GM23338 (cell line): ENCODE data around the gene EMSY.

ENCODE experiments used
- CREB1 ChIP-seq: fragments of 250-450 bp; sonication (Bioruptor Pico); IDR thresholded peaks from 2 replicates; pipeline ENCODE4 v1.5.0; 2020; ENCODE audit warnings: low read depth, mild to moderate bottlenecking, moderate library complexity
- CTCF ChIP-seq, 2 experiments: fragments of 200-600 bp in 1 of 2; sonication (generic) in 1 of 2; conservative IDR thresholded peaks; 2 replicates each; pipeline versions ENCODE4 v1.5.1 to v1.6.1; 2016 to 2017; ENCODE audit warnings: antibody characterized with exemption in 2 of 2, low read depth in 2 of 2, mild to moderate bottlenecking in 2 of 2, moderate library complexity in 1 of 2
- EZH2 ChIP-seq: fragments of 200-600 bp; sonication (generic); IDR thresholded peaks from one replicate; pipeline ENCODE4 v1.8.0; 2017; ENCODE audit warnings: antibody characterized with exemption, mild to moderate bottlenecking, low read depth; ENCODE audit not compliant: unreplicated experiment
- EZH2phosphoT487 ChIP-seq: fragments of 200-600 bp; sonication (generic); IDR thresholded peaks from one replicate; pipeline ENCODE4 v1.8.1; 2018; ENCODE audit warnings: antibody characterized with exemption; ENCODE audit not compliant: unreplicated experiment
- JUNB ChIP-seq: IDR thresholded peaks from one replicate; pipeline ENCODE4 v1.6.1; 2016; ENCODE audit warnings: antibody characterized with exemption; ENCODE audit not compliant: unreplicated experiment
- POLR2AphosphoS5 ChIP-seq: IDR thresholded peaks from 2 replicates; pipeline ENCODE4 v1.6.1; 2016; ENCODE audit warnings: antibody characterized with exemption, low read depth
- STAT1 ChIP-seq: IDR thresholded peaks from one replicate; pipeline ENCODE4 v1.6.1; 2016; ENCODE audit warnings: antibody characterized with exemption; ENCODE audit not compliant: unreplicated experiment
- ZNF114 ChIP-seq: fragments of 250-450 bp; sonication (Bioruptor Pico); IDR thresholded peaks from 2 replicates; pipeline ENCODE4 v1.5.0; 2020; ENCODE audit warnings: mild to moderate bottlenecking, moderate library complexity
- TF ChIP-seq, protein P1 (sequence below): IDR thresholded peaks from one replicate; pipeline ENCODE4 v1.6.1; 2018; ENCODE audit warnings: antibody characterized with exemption; ENCODE audit not compliant: unreplicated experiment
- TF ChIP-seq, protein P2 (sequence below): fragments of 250-450 bp; sonication (Bioruptor Pico); IDR thresholded peaks from 2 replicates; pipeline ENCODE4 v1.5.0; 2020; ENCODE audit warnings: mild to moderate bottlenecking, moderate library complexity

DNA sequence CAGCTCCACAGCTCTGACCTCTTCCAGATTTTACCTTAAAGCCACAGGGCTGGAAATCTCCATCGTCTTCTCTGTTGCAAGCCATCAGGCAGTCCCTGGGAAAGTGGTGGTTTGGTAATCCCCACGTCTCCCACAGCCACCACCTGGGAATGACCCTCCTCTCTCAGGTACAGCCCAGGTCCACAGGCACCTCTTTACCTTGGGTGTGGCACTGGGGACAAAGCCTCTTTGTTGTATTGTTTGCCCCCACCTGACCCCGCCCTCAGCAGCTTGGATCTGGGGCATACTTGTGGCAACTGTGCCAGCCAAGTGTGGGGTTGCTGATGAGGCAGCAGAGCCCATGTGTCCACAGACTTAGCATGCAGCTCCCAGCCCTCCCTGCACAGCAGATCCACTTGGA is 148.1 kb downstream of the EMSY start:
- no peak for TF ChIP-seq CTCF (conservative IDR thresholded peaks at IDR 0.05; ENCODE audit: low read depth in 2 of 2)
- TF ChIP-seq, protein P1, sequence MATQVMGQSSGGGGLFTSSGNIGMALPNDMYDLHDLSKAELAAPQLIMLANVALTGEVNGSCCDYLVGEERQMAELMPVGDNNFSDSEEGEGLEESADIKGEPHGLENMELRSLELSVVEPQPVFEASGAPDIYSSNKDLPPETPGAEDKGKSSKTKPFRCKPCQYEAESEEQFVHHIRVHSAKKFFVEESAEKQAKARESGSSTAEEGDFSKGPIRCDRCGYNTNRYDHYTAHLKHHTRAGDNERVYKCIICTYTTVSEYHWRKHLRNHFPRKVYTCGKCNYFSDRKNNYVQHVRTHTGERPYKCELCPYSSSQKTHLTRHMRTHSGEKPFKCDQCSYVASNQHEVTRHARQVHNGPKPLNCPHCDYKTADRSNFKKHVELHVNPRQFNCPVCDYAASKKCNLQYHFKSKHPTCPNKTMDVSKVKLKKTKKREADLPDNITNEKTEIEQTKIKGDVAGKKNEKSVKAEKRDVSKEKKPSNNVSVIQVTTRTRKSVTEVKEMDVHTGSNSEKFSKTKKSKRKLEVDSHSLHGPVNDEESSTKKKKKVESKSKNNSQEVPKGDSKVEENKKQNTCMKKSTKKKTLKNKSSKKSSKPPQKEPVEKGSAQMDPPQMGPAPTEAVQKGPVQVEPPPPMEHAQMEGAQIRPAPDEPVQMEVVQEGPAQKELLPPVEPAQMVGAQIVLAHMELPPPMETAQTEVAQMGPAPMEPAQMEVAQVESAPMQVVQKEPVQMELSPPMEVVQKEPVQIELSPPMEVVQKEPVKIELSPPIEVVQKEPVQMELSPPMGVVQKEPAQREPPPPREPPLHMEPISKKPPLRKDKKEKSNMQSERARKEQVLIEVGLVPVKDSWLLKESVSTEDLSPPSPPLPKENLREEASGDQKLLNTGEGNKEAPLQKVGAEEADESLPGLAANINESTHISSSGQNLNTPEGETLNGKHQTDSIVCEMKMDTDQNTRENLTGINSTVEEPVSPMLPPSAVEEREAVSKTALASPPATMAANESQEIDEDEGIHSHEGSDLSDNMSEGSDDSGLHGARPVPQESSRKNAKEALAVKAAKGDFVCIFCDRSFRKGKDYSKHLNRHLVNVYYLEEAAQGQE = no peak
- TF ChIP-seq EZH2phosphoT487 = no peak
- no peak for TF ChIP-seq EZH2
- TF ChIP-seq POLR2AphosphoS5 = no peak
- TF ChIP-seq CREB1 (CRISPR knock-in tag) = no peak
- no peak for TF ChIP-seq STAT1
- no peak for TF ChIP-seq JUNB
- TF ChIP-seq ZNF114 (CRISPR knock-in tag) = no peak
- TF ChIP-seq, protein P2, sequence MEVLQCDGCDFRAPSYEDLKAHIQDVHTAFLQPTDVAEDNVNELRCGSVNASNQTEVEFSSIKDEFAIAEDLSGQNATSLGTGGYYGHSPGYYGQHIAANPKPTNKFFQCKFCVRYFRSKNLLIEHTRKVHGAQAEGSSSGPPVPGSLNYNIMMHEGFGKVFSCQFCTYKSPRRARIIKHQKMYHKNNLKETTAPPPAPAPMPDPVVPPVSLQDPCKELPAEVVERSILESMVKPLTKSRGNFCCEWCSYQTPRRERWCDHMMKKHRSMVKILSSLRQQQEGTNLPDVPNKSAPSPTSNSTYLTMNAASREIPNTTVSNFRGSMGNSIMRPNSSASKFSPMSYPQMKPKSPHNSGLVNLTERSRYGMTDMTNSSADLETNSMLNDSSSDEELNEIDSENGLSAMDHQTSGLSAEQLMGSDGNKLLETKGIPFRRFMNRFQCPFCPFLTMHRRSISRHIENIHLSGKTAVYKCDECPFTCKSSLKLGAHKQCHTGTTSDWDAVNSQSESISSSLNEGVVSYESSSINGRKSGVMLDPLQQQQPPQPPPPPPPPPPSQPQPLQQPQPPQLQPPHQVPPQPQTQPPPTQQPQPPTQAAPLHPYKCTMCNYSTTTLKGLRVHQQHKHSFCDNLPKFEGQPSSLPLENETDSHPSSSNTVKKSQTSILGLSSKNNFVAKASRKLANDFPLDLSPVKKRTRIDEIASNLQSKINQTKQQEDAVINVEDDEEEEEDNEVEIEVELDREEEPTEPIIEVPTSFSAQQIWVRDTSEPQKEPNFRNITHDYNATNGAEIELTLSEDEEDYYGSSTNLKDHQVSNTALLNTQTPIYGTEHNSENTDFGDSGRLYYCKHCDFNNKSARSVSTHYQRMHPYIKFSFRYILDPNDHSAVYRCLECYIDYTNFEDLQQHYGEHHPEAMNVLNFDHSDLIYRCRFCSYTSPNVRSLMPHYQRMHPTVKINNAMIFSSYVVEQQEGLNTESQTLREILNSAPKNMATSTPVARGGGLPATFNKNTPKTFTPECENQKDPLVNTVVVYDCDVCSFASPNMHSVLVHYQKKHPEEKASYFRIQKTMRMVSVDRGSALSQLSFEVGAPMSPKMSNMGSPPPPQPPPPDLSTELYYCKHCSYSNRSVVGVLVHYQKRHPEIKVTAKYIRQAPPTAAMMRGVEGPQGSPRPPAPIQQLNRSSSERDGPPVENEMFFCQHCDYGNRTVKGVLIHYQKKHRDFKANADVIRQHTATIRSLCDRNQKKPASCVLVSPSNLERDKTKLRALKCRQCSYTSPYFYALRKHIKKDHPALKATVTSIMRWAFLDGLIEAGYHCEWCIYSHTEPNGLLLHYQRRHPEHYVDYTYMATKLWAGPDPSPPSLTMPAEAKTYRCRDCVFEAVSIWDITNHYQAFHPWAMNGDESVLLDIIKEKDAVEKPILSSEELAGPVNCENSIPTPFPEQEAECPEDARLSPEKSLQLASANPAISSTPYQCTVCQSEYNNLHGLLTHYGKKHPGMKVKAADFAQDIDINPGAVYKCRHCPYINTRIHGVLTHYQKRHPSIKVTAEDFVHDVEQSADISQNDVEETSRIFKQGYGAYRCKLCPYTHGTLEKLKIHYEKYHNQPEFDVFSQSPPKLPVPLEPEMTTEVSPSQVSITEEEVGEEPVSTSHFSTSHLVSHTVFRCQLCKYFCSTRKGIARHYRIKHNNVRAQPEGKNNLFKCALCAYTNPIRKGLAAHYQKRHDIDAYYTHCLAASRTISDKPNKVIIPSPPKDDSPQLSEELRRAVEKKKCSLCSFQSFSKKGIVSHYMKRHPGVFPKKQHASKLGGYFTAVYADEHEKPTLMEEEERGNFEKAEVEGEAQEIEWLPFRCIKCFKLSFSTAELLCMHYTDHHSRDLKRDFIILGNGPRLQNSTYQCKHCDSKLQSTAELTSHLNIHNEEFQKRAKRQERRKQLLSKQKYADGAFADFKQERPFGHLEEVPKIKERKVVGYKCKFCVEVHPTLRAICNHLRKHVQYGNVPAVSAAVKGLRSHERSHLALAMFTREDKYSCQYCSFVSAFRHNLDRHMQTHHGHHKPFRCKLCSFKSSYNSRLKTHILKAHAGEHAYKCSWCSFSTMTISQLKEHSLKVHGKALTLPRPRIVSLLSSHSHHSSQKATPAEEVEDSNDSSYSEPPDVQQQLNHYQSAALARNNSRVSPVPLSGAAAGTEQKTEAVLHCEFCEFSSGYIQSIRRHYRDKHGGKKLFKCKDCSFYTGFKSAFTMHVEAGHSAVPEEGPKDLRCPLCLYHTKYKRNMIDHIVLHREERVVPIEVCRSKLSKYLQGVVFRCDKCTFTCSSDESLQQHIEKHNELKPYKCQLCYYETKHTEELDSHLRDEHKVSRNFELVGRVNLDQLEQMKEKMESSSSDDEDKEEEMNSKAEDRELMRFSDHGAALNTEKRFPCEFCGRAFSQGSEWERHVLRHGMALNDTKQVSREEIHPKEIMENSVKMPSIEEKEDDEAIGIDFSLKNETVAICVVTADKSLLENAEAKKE (CRISPR knock-in tag) = no peak
